Measurements from ENCODE around the gene DHRS2. TPM values are rescaled to one million over a fixed set of nuclear protein-coding genes. Genes with fewer than 3 reads are reported as not detected.

Gene DHRS2
- total and polyA plus RNA-seq, 2 of the 13 experiments (the other 11 are each of a cell fraction or from before 2014, with no cell fraction given), result 1,621 to 3,021 TPM

DNA sequence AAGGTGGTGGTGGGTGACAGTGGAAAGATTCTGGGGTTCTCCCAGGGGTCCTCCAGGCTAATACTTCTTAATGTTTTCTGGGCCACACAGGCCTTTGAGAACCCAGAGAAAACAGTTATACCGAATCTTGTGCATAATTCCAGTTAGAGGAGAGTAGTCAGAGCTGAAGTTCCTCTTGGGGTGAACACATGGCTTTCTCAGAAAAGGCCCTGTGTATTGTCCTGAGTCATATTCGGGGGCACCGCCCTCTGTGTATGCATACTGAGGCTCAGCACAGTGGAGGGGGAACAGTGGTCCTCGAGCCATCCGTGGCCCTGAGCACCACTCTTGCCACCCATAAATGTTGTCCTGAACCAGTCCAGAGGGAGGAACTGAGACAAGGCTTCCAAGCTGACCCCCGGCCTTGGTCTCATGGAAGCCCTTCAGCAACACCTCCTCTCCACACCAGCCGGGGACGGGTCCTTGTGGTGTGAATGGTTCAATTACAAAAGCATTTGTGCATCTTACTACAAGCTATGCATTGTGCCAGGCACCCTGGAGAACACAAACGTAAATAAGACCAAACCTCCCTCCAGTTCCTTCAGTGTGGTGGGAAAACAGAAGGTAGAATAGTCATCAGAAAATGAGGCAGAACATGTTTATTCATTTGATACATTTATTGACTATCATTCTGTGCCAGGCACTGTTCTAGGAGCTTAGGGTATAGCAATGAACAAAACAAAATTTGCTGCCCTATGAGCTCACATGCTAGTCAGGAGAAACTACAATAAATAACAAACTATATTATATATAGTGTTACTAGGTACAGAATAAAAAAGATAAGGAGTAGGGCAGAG is 9.9 kb downstream of the DHRS2 start (continued):
- TF ChIP-seq, protein P1, sequence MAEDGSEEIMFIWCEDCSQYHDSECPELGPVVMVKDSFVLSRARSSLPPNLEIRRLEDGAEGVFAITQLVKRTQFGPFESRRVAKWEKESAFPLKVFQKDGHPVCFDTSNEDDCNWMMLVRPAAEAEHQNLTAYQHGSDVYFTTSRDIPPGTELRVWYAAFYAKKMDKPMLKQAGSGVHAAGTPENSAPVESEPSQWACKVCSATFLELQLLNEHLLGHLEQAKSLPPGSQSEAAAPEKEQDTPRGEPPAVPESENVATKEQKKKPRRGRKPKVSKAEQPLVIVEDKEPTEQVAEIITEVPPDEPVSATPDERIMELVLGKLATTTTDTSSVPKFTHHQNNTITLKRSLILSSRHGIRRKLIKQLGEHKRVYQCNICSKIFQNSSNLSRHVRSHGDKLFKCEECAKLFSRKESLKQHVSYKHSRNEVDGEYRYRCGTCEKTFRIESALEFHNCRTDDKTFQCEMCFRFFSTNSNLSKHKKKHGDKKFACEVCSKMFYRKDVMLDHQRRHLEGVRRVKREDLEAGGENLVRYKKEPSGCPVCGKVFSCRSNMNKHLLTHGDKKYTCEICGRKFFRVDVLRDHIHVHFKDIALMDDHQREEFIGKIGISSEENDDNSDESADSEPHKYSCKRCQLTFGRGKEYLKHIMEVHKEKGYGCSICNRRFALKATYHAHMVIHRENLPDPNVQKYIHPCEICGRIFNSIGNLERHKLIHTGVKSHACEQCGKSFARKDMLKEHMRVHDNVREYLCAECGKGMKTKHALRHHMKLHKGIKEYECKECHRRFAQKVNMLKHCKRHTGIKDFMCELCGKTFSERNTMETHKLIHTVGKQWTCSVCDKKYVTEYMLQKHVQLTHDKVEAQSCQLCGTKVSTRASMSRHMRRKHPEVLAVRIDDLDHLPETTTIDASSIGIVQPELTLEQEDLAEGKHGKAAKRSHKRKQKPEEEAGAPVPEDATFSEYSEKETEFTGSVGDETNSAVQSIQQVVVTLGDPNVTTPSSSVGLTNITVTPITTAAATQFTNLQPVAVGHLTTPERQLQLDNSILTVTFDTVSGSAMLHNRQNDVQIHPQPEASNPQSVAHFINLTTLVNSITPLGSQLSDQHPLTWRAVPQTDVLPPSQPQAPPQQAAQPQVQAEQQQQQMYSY (CRISPR knock-in tag; IDR thresholded peaks at IDR 0.05), result no peak
- TF ChIP-seq NR1H2 (CRISPR knock-in tag; IDR thresholded peaks at IDR 0.05; ENCODE audit: borderline replicate concordance, low read depth) (no peak), TGIF2 (CRISPR knock-in tag; IDR thresholded peaks at IDR 0.05) (no peak), ZNF672 (CRISPR knock-in tag; IDR thresholded peaks at IDR 0.05) (0 out of 2 replicates have a peak, but pooled peaks have one; percentile 24), MAZ (IDR thresholded peaks at IDR 0.05; ENCODE audit: borderline replicate concordance, low read depth, low read length) (no peak), MAZ (CRISPR knock-in tag; IDR thresholded peaks at IDR 0.05; ENCODE audit: low read depth) (no peak), FOXA1 (IDR thresholded peaks at IDR 0.05) (no peak), FOXA1 (CRISPR knock-in tag; IDR thresholded peaks at IDR 0.05) (no peak; the same call in 1 of the 2 replicates), ZNF572 (CRISPR knock-in tag; IDR thresholded peaks at IDR 0.05) (no peak), CREM (IDR thresholded peaks at IDR 0.05) (no peak; the same call in 1 of the 2 replicates), CREM (CRISPR knock-in tag; IDR thresholded peaks at IDR 0.05) (peak; percentile 26; the same call in 1 of the 2 replicates), CCAR2 (optimal IDR thresholded peaks at IDR 0.05; ENCODE audit: low read depth, low read length) (no peak), TMF1 (CRISPR knock-in tag; IDR thresholded peaks at IDR 0.05; ENCODE audit: low read depth) (no peak)
- TF ChIP-seq, protein P2, sequence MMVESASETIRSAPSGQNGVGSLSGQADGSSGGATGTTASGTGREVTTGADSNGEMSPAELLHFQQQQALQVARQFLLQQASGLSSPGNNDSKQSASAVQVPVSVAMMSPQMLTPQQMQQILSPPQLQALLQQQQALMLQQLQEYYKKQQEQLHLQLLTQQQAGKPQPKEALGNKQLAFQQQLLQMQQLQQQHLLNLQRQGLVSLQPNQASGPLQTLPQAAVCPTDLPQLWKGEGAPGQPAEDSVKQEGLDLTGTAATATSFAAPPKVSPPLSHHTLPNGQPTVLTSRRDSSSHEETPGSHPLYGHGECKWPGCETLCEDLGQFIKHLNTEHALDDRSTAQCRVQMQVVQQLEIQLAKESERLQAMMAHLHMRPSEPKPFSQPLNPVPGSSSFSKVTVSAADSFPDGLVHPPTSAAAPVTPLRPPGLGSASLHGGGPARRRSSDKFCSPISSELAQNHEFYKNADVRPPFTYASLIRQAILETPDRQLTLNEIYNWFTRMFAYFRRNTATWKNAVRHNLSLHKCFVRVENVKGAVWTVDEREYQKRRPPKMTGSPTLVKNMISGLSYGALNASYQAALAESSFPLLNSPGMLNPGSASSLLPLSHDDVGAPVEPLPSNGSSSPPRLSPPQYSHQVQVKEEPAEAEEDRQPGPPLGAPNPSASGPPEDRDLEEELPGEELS (CRISPR knock-in tag; IDR thresholded peaks at IDR 0.05), result no peak
- TF ChIP-seq, protein P3, sequence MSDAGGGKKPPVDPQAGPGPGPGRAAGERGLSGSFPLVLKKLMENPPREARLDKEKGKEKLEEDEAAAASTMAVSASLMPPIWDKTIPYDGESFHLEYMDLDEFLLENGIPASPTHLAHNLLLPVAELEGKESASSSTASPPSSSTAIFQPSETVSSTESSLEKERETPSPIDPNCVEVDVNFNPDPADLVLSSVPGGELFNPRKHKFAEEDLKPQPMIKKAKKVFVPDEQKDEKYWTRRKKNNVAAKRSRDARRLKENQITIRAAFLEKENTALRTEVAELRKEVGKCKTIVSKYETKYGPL (CRISPR knock-in tag; IDR thresholded peaks at IDR 0.05), result no peak
- TF ChIP-seq, protein P4, sequence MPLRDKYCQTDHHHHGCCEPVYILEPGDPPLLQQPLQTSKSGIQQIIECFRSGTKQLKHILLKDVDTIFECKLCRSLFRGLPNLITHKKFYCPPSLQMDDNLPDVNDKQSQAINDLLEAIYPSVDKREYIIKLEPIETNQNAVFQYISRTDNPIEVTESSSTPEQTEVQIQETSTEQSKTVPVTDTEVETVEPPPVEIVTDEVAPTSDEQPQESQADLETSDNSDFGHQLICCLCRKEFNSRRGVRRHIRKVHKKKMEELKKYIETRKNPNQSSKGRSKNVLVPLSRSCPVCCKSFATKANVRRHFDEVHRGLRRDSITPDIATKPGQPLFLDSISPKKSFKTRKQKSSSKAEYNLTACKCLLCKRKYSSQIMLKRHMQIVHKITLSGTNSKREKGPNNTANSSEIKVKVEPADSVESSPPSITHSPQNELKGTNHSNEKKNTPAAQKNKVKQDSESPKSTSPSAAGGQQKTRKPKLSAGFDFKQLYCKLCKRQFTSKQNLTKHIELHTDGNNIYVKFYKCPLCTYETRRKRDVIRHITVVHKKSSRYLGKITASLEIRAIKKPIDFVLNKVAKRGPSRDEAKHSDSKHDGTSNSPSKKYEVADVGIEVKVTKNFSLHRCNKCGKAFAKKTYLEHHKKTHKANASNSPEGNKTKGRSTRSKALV (CRISPR knock-in tag; IDR thresholded peaks at IDR 0.05), result no peak
- TF ChIP-seq, protein P5, sequence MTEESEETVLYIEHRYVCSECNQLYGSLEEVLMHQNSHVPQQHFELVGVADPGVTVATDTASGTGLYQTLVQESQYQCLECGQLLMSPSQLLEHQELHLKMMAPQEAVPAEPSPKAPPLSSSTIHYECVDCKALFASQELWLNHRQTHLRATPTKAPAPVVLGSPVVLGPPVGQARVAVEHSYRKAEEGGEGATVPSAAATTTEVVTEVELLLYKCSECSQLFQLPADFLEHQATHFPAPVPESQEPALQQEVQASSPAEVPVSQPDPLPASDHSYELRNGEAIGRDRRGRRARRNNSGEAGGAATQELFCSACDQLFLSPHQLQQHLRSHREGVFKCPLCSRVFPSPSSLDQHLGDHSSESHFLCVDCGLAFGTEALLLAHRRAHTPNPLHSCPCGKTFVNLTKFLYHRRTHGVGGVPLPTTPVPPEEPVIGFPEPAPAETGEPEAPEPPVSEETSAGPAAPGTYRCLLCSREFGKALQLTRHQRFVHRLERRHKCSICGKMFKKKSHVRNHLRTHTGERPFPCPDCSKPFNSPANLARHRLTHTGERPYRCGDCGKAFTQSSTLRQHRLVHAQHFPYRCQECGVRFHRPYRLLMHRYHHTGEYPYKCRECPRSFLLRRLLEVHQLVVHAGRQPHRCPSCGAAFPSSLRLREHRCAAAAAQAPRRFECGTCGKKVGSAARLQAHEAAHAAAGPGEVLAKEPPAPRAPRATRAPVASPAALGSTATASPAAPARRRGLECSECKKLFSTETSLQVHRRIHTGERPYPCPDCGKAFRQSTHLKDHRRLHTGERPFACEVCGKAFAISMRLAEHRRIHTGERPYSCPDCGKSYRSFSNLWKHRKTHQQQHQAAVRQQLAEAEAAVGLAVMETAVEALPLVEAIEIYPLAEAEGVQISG (CRISPR knock-in tag; IDR thresholded peaks at IDR 0.05), result peak; percentile 60

All from HepG2 (cell line).